ENCODE data around the gene ZNF888.
A peak's percentile ranks its signal among the peaks of the same experiment; 100 is the strongest.

The ZNF888 gene

GRCh38 chr19:52922841-52923777 is at the start of gene ZNF888:
Gene ZNF888, minus strand, starts transcription at chr19:52923428. Its CDS starts 5,555 bp downstream, at chr19:52917873.
- TF ChIP-seq CTCF (IDR thresholded peaks at IDR 0.05; ENCODE audit: low read depth, low read length): no peak
- DNase-seq (ENCODE audit: extremely low read depth, low read depth): no peak

DNA sequence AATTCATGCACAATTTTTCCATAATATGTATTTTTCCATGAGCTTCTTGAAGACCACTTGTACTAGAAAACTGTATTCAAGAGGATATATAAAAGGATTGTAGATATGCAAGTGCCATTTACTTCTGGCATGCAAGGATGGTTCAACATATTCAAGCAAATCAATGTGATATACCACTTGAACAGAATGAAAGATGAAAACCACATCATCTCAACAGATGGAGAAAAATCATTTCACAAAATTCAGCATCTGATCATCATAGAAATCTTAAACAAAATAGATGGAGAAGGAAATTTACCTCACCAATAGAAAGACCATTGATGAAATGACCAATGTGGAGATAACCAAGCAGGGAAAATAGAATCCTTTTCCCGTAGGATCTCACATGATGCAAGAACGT is 44.5 kb upstream of the ZNF888 start:
- DNase-seq (ENCODE audit: extremely low read depth, low read depth): no peak
- no peak for TF ChIP-seq CTCF (IDR thresholded peaks at IDR 0.05; ENCODE audit: low read depth, low read length)

DNA sequence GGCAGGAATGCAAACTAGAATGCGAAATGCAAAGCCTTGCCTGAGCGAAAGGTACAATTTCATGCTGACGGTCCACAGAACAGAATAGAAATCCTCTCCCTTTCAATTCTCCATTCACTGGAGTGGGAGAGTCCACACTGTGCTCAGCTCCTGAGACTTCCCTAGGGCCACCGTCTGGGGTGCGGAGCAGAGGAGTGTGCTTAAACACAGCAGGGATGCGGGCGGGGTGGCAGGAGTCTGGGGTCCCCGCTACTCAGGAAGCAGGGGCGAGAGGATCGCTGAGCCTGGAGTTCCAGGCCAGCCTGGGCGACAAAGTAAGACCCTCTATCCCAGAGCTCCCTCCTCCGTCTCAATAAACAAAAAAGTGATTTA is 40.0 kb upstream of the ZNF888 start:
- TF ChIP-seq CTCF (IDR thresholded peaks at IDR 0.05; ENCODE audit: low read depth, low read length): no peak
- no peak for DNase-seq (ENCODE audit: extremely low read depth, low read depth)

DNA sequence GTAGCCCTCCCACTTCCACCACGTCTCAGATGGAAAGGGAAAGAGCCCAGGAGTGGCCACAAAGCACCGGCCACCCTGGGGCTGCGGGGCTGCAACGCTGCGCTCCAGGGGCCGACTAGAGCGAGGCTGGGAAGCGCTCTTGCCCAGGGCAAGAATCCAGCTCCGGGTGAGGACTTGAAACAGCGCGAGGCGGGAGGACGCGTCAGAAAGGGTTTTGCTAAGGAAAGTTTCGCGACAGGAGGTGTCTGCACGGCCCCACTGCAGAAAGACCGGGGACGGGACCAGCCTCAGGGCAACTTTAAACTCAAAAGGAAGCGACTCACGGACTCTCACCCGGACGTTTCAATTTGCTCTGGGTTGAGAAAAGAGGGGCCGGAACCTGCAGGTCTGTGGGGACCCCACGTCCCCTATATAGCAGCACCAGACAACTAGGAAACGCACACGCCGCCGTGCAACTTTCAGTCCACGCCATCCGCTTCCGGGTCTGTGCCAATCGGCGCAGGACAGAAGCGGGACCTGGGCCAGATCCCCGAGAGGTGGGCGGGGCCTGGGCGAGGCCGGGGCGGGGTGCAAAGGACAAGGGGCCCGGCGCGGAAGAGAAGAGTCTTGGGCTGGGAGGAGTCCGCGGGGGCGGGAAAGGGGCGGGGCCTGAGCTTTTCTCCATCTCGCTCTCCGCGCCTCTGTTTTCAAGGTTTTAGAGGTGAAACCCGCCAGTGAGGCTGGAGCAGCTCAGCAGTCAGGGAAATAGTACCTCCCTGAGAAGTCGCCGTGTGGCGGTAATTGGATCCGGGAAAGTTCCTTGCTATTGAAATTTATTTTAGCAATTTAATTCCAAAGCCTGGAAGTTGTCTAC is 39.4 kb upstream of the ZNF888 start, which contains the start of gene ZNF816:
Gene ZNF816 (minus strand): TSS at position 488 of the 853 bp plus-strand sequence. CDS start 6,792 bp downstream, outside the sequence.
- DNase-seq (ENCODE audit: extremely low read depth, low read depth): peak; percentile 79
- TF ChIP-seq CTCF (IDR thresholded peaks at IDR 0.05; ENCODE audit: low read depth, low read length): no peak

- TF ChIP-seq CTCF (IDR thresholded peaks at IDR 0.05; ENCODE audit: low read depth, low read length): no peak
- no peak for DNase-seq (ENCODE audit: extremely low read depth, low read depth)
These were observed 38.8 kb upstream of the ZNF888 start for GRCh38 chr19:52961981-52962380.

- DNase-seq (ENCODE audit: extremely low read depth, low read depth): no peak
These were observed 36.5 kb upstream of the ZNF888 start for GRCh38 chr19:52959613-52960295.

More at GRCh38 chr19:52959613-52960295, 36.5 kb upstream of the ZNF888 start:
- TF ChIP-seq CTCF (IDR thresholded peaks at IDR 0.05; ENCODE audit: low read depth, low read length): no peak
